Activated naive CD8-positive, alpha-beta T cell (primary cell): ENCODE measurements around the gene ATG9B.
"Not testable (repeated sequence)": the region's sequence is repeated elsewhere in the genome, so short reads cannot be mapped to it uniquely, and the experiment has no call there.

Source experiments
- H3K27ac Mint-ChIP-seq: one replicate; pipeline ENCODE4 v1.8.0; 2021; ENCODE audit warnings: mixed read lengths
- H3K27me3 Mint-ChIP-seq: one replicate; pipeline ENCODE4 v1.8.0; 2021; ENCODE audit warnings: mixed read lengths
- H3K36me3 Mint-ChIP-seq: one replicate; pipeline ENCODE4 v1.8.0; 2021; ENCODE audit warnings: mixed read lengths
- H3K4me1 Mint-ChIP-seq: one replicate; pipeline ENCODE4 v1.8.0; 2021; ENCODE audit warnings: low read depth, mixed read lengths
- H3K4me3 Mint-ChIP-seq: one replicate; pipeline ENCODE4 v1.8.0; 2021; ENCODE audit warnings: mild to moderate bottlenecking, mixed read lengths
- H3K9me3 Mint-ChIP-seq: one replicate; pipeline ENCODE4 v1.8.0; 2021; ENCODE audit warnings: low read depth, mixed read lengths

Gene ATG9B

DNA sequence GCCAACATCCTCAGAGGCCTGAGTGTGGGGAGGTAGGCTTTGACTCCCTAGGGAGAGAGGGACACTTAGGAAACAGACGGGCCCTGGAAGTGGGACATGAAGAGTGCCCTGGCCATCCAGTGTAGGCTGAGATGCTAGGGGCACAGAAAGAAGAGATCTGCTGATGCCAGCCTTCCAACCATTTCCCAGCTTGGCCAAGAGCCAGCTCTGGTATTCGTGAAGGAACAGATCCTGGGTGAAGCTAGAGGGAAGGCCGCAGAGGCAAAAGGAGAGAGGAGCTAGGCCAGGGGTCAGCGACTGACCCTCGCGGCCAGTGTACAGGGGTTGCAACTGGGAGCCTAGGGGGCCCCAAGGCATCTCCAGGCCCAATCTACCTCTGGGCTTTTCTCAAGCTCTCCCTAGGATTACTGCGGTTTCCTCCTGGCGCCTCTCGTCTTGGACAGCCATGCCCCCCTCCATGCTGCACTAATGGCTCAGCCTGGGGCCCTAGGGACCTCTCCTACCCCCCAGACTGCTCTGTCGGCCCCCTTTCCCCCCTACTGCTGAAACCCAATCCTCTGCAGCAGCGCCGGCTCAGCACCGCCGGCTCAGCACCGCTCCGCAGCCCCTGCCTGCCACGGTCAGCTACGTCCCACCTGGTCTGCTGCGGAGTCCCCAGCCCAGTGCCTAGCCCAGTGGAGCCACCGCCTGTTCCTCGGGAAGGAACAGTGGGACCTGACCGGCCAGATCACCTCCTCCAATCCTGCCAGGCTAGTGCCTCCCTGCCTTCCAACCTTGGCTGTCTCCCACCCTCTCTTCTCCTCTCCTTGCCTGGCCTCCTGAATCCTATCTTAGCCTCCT is 23.9 kb upstream of the ATG9B start, which contains the start of gene ASIC3:
Gene ASIC3, plus strand, starts transcription at position 556 of the 840 bp plus-strand sequence. CDS start 355 bp downstream, outside the sequence.
- Mint-ChIP-seq H3K9me3 (no peaks in the 10 kb centered on the region), H3K4me1 (peaks cover 3% of the 10 kb centered on the region), H3K4me3 (no peak within 1 kb of the TSS), H3K27ac (peak within 1 kb of the TSS; percentile 28), H3K36me3 (peaks cover 5% of the 10 kb centered on the region), H3K27me3 (no peaks in the 10 kb centered on the region)

DNA sequence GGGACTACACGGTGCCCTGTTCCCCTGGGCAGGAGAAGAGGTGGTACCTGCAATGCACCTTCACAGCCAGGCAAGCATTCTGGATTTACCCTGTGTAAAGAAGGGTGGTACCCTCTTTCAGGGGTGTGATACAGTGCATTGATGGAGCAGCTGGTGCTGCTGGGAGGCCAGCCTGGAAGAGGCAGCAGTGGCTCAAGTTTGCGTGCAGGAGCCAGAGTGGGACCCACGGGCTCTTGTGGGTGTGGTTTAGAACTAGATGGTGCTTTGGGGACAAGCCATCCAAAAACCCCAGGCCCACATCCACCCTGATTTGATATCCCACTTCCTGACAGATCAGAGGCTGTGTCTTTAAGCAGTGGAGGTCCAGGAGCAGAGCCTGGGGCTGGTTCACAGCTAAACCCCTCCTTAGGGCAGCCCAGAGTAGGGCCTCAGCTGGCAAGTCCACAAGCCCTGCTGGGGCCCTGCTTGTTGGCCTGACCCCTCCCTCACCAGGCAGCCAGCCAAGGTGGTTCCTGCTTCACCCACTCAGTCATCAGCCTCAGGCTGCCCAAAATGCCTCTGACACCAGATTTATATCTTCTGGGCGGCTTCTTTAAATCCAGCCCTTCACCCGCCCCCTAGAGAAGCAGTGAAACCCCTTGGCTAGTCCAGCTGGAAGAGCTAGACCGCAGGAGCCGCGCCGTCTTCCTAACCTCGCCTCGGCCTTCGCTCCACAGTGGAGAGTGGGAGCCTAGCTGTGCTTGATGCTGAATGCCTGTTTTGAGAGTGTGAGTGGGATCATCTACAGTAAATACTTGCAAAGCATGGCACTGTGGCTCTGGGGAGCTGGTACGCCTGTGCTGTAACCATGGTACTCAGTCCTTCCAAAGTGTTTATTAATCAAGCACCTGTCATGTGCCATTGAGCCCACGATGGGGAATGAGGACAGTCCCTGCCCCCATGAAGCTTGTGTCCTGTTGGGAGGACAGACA is 22.6 kb upstream of the ATG9B start:
- Mint-ChIP-seq H3K27ac (no peak overlapping the region), H3K27me3 (no peaks in the 10 kb centered on the region), H3K36me3 (no peaks in the 10 kb centered on the region), H3K4me3 (no peak overlapping the region), H3K9me3 (no peaks in the 10 kb centered on the region), H3K4me1 (no peaks in the 10 kb centered on the region)

DNA sequence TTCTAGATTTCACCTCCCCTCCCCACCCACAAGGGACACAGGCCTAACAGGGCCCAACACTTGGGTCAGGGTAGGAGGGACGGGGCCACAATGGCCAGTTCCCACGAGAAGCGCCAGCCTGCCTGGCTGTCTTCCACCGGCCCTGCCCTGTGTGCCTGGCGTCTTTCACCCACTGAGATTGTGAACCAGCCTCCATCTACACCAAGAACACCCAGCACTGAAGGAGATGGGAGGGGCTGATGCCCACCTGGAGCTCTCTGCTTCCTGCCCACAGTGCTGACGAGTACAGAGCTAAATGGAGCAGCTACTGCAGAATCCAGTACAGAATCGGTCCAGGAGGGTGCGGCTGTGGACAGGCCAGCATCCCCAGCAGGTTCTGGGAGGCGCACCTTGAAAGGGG is 21.7 kb upstream of the ATG9B start:
- Mint-ChIP-seq H3K4me1 (peaks cover 2% of the 10 kb centered on the region), H3K36me3 (no peaks in the 10 kb centered on the region), H3K27ac (no peak overlapping the region), H3K9me3 (no peaks in the 10 kb centered on the region), H3K4me3 (no peak overlapping the region), H3K27me3 (no peaks in the 10 kb centered on the region)

DNA sequence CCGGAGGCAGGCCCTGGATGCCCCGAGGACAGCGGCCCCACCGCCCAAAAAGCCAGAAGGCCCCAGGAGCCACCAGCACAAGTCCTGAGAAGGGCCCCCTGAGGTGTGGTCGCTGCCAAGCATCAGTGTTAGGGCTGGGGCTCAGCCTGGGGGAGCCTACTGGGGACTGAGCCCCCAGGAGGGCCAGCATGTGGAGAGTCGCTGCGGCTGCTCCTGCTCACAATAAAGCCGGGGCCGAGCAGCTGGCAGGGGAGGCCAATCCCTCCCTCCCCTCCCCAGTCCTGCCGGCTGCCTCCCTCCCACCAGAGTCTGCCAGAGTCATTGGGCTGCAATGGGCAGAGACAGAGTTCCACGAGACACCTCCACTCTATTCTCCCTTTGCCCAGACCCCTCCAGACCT is 21.0 kb upstream of the ATG9B start:
- H3K9me3 Mint-ChIP-seq: no peaks in the 10 kb centered on the region
- no peak overlapping the region for H3K4me3 Mint-ChIP-seq
- H3K27ac Mint-ChIP-seq: no peak overlapping the region
- no peaks in the 10 kb centered on the region for H3K36me3 Mint-ChIP-seq
- peaks cover 2% of the 10 kb centered on the region for H3K4me1 Mint-ChIP-seq
- H3K27me3 Mint-ChIP-seq: no peaks in the 10 kb centered on the region

DNA sequence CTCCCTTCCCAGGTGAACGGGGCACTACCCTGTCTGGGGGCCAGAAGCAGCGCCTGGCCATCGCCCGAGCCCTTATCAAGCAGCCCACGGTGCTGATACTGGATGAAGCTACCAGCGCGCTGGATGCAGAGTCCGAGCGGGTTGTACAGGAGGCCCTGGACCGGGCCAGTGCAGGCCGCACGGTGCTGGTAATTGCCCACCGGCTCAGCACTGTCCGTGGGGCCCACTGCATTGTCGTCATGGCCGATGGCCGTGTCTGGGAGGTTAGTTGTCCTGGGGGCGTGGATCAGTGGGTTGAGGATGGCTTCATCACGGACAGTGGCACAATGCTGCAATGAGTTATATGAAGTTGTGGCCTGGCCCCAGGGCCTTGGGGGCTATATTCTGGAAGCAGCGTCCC is 19.7 kb upstream of the ATG9B start:
- Mint-ChIP-seq H3K9me3 (no peaks in the 10 kb centered on the region), H3K27ac (no peak overlapping the region), H3K4me1 (peaks cover 12% of the 10 kb centered on the region), H3K4me3 (no peak overlapping the region), H3K27me3 (no peaks in the 10 kb centered on the region), H3K36me3 (no peaks in the 10 kb centered on the region)

DNA sequence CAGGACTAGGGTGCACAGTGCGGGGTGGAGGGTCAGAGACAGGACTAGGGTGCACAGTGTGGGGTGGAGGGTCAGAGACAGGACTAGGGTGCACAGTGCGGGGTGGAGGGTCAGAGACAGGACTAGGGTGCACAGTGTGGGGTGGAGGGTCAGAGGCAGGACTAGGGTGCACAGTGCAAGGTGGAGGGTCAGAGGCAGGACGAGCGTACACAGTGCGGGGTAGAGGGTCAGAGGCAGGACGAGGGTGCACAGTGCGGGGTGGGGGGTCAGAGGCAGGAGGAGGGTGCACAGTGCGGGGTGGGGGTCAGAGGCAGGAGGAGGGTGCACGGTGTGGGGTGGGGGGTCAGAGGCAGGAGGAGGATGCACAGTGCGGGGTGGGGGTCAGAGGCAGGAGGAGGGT is 19.2 kb upstream of the ATG9B start:
- H3K4me3 Mint-ChIP-seq, H3K36me3 Mint-ChIP-seq, H3K27ac Mint-ChIP-seq, H3K9me3 Mint-ChIP-seq, H3K27me3 Mint-ChIP-seq: not testable (repeated sequence)
- peaks cover 17% of the 10 kb centered on the region for H3K4me1 Mint-ChIP-seq

DNA sequence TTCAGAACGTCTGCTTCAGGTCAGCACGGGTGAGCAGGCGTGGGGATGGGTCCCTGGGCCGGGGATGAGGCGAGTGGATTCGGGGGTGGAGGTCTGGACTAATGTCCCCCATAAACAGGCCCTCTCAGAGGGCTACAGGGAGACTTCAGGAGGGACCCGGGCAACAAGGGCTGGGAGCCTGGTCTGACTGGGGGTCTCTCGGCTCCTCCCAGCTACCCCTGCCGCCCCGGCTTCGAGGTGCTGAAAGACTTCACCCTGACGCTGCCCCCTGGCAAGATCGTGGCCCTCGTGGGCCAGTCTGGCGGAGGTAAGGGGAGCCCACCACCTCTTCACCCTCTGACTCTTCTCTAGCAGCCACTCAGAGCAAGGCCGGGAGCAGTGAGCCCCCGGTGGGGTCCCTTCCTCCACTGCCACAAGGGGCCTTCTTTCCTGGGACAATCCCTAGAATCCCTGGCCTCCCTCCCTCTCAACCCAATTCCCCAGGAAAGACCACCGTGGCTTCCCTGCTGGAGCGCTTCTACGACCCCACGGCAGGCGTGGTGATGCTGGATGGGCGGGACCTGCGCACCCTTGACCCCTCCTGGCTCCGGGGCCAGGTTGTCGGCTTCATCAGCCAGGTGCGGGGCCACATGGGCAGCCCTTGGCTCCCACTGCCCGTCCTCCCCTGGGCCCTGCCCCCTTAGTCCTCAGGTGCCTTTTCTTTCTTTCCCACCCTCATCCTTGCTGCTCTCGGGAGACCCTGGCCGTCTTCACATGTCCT is 16.5 kb upstream of the ATG9B start:
- H3K27me3 Mint-ChIP-seq: no peaks in the 10 kb centered on the region
- H3K36me3 Mint-ChIP-seq: no peaks in the 10 kb centered on the region
- no peak overlapping the region for H3K4me3 Mint-ChIP-seq
- H3K9me3 Mint-ChIP-seq: no peaks in the 10 kb centered on the region
- no peak overlapping the region for H3K27ac Mint-ChIP-seq
- peaks cover 17% of the 10 kb centered on the region for H3K4me1 Mint-ChIP-seq

DNA sequence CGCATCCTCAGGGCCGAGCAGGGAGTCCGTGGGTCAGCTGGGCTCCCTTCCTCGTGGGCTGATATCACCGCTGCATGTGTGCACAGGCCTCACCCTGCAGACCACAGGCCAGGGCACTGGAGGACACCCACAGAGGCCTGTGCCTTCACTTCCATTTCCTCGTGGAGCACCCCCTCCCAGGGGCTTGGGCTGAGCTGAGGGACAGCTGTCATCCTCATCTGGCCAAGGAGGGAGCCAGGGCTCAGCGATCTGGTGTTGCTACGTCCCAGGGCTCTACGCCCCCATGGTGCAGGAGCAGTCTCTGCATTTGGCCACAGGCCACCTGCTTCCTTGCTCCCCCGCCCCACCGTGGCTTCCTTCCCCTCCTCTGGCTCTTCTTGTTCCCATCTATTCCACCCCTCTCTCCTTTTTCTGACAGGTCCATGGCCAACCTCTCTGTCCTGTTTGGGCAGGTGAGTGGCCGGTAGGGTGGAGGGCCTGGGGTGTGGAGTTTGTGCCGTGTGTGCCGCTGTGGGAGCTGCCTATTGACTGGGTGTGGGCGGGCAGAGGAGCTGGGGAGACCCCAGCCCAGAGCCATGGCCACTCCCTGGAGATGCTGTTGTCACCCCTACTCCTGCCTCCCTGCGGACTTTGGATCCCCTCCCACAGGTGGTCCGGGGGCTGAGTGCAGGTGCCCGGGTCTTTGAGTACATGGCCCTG is 15.7 kb upstream of the ATG9B start:
- Mint-ChIP-seq H3K9me3 (no peaks in the 10 kb centered on the region), H3K27me3 (no peaks in the 10 kb centered on the region), H3K4me1 (peaks cover 17% of the 10 kb centered on the region), H3K36me3 (no peaks in the 10 kb centered on the region), H3K27ac (peak overlapping the region; percentile 93), H3K4me3 (peak overlapping the region; percentile 47)

DNA sequence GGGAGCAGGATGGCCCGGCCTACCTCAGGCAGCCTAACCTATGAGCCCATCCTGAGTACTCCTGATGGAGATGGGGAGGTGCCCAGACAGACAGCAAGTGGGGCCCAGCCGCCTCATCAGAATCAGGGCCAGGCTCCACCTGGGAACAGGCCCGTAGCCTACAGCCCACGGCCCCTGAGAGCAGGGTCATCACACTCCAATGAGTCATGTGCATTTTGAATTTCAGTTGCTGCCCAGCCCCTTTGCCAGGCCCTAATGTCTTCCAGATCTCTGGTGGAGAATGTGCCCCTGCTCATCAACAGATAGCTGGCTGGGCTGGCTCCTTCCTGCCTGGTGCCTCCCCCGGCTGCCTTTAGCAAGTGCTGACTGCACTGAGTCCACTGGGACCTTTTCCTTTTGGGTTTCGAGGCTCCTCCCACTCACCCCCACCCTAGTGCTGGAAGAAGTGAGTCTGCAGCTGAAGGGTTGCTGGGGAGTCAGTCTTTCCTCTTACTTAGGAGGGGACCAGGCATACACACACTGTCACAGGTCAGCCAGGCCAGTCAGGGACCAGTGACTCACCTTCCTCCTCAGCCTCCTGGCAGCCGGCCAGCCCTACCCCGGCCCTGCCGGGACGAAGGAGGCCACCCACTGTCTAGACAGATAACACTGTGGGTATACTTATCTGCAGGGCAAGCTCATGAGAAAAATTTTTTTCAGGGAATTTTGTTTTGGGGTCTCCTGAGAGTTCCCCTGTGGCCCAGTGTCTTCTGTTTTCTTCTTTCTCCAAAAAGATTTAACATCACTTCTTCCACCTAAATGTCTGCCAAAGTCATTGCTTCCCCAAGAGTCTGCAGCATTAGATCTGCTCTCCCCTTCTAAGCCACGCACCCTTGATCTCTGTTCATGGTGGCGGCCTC is 14.9 kb upstream of the ATG9B start:
- peak overlapping the region; percentile 47 for H3K4me3 Mint-ChIP-seq
- H3K27me3 Mint-ChIP-seq: no peaks in the 10 kb centered on the region
- peak overlapping the region; percentile 93 for H3K27ac Mint-ChIP-seq
- no peaks in the 10 kb centered on the region for H3K36me3 Mint-ChIP-seq
- H3K4me1 Mint-ChIP-seq: peaks cover 17% of the 10 kb centered on the region
- H3K9me3 Mint-ChIP-seq: no peaks in the 10 kb centered on the region

DNA sequence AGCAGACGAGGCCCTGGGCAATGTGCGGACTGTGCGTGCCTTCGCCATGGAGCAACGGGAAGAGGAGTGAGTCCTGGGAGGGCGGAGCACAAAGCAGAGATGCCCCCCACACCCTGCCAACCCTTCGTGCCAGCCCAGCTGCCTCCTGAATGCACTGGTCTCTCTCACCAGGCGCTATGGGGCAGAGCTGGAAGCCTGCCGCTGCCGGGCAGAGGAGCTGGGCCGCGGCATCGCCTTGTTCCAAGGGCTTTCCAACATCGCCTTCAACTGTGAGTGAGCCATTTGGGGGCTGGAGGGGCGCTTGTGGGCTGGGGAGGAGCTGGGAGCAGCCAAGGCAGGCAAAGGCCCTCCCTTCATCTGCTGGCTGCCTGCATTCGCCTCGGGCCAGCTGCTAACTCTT is 11.6 kb upstream of the ATG9B start:
- Mint-ChIP-seq H3K4me1 (peaks cover 19% of the 10 kb centered on the region), H3K4me3 (no peak overlapping the region), H3K36me3 (no peaks in the 10 kb centered on the region), H3K9me3 (no peaks in the 10 kb centered on the region), H3K27me3 (no peaks in the 10 kb centered on the region), H3K27ac (no peak overlapping the region)

DNA sequence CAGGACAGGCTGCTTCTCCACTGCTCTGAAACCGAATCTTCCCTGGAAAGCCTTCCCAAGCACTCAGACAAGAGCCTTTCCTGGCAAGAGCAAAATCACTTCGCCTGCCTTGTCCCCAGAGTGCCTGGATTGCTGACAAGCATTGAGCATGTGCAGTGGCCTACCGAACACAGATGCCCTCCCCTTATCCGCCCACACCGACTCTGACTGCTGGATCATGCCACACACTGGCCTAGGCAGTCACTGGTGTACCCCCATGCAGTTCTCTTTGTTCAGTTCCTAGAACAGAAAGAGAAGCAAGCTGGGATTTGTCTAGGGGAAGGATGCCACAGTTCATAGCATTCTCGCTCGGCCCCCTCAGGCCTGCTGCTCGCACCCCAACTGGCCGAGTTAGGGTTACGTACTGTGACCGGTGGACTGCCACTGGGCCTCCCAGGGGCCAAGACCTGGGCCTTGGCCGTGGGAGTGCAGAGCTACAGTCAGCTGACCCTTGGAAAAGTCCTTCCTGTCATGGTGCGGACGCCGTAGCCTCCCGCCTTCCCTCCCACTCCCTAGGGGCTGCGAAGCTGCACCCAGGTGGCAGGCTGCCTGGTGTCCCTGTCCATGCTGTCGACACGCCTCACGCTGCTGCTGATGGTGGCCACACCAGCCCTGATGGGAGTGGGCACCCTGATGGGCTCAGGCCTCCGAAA is 10.9 kb upstream of the ATG9B start:
- Mint-ChIP-seq H3K36me3 (no peaks in the 10 kb centered on the region), H3K27ac (no peak overlapping the region), H3K9me3 (no peaks in the 10 kb centered on the region), H3K4me3 (no peak overlapping the region), H3K27me3 (no peaks in the 10 kb centered on the region), H3K4me1 (peaks cover 20% of the 10 kb centered on the region)

DNA sequence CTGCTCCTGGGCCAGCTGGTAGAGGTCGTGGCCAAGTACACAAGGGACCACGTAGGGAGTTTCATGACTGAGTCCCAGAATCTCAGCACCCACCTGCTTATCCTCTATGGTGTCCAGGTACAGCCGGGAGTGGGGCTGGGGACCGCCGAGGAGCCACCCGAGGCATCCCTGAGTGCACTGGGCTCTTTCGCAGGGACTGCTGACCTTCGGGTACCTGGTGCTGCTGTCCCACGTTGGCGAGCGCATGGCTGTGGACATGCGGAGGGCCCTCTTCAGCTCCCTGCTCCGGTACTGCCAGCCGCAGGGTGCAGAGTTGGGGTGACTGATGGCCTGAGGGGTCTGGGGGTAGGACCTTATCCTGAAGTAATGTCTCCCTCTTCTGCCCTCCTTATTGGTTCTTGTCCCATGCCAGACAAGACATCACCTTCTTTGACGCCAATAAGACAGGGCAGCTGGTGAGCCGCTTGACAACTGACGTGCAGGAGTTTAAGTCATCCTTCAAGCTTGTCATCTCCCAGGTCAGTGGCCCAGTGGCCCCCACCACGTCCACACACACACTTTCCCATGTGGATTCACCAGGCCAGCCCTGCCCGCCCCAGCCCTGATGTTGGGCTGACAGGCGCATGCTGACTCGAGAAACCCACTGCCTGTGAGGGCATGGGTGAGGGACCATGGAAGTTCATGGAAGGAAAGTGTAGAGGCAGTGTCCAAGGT is 10.2 kb upstream of the ATG9B start:
- H3K27ac Mint-ChIP-seq: no peak overlapping the region

More for the DNA sequence above, 10.2 kb upstream of the ATG9B start:
- Mint-ChIP-seq H3K27me3 (no peaks in the 10 kb centered on the region), H3K4me3 (no peak overlapping the region), H3K36me3 (no peaks in the 10 kb centered on the region), H3K9me3 (no peaks in the 10 kb centered on the region), H3K4me1 (peaks cover 14% of the 10 kb centered on the region)
